ENCODE data around the gene CDC42.
A peak's percentile ranks its signal among the peaks of the same experiment; 100 is the strongest.

Gene CDC42

DNA sequence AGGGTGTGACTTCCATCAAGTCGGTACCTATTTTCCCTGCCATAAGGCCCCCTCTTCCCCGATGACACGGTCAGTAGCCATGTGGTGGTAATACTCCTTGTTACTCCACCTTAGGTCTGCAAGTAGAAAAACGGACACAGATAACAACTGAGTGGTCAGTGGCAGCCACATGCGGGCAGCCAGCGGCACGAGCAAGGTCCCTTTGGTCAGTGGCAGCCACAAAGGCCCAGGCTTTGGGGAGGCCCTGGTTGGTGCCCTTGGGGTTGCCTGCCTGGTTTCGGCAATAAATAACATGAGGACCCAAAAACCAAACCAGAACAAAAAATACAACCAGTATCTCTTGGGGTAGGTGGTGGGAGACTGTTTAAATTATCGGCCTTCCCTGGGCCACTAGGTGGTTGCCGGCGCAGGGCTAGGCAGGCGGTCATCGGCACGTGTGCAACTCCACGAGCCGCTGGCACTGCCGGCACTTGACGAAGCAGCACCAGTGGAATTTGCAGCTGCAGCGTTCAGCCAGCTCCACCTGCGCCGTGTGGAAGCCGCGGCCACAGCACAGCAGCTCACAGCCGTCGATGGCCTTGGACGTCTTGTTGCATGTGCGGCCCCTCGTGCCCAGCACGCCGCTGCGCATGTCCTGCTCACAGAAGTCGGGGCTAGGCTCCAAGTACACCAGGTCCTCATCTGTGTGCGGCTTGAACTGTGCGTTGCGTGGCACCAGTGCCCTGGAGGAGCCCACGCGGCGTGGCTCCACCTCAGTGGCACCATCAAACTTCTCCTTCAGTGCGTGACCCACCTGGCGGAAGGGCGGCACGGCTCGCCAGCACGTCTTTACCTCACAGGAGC is 67.3 kb downstream of the CDC42 start:
- Histone ChIP-seq H3K79me1 (ENCODE audit: low read length) (peaks cover 5% of the 10 kb centered on the region), H4K5ac (ENCODE audit: low read length) (no peak overlapping the region), H3K23ac (ENCODE audit: low read length) (no peak overlapping the region), H3K9ac (ENCODE audit: low read length) (no peak overlapping the region), H3K79me2 (ENCODE audit: control insufficient read depth, insufficient read depth, low read length) (no peaks in the 10 kb centered on the region), H3K18ac (ENCODE audit: low read length) (no peak overlapping the region), H2BK5ac (ENCODE audit: low read length) (no peak overlapping the region), H2AK5ac (ENCODE audit: low read length) (no peak overlapping the region), H3K56ac (ENCODE audit: low read length) (no peak overlapping the region), H3K36me3 (ENCODE audit: control insufficient read depth, insufficient read depth, low read length) (no peaks in the 10 kb centered on the region), H4K8ac (ENCODE audit: low read depth, low read length) (no peak overlapping the region), H3K27me3 (ENCODE audit: insufficient read depth, low read length, poor library complexity) (no peaks in the 10 kb centered on the region), H2BK120ac (ENCODE audit: low read depth, low read length) (no peak overlapping the region), H3K4me3 (ENCODE audit: low read length) (no peak overlapping the region), H3K4me2 (ENCODE audit: low read length) (no peak overlapping the region), H3K27ac (ENCODE audit: low read depth, low read length) (no peak overlapping the region), H3K4me1 (ENCODE audit: control insufficient read depth, low read depth, low read length) (peaks cover under 1% of the 10 kb centered on the region), H2BK15ac (replicated peaks; ENCODE audit: low read depth) (no peak overlapping the region), H3K4ac (ENCODE audit: low read depth, low read length) (no peak overlapping the region)
- no peak for DNase-seq
- no CpG with 5 or more reads among the region's 44 CpGs for WGBS (ENCODE audit: extremely low coverage, insufficient coverage, low lambda C conversion rate)

DNA sequence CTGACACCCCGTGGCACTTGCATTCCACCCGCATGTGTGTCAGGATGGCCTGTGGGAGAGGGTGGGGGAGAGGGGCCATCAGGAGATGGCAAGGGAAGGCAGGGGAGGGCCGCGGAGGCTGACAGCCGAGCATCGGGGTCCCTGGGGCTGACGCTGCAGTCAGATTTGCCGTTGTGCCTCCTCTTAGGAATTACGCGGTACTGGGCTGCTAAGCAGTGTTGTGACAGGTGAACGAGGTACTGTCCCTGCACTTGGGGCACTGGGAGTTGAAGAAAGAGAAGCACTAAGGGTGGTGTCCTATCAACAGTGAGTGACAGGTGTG is 67.9 kb downstream of the CDC42 start:
- Histone ChIP-seq H2BK5ac (ENCODE audit: low read length) (no peak overlapping the region), H2AK5ac (ENCODE audit: low read length) (no peak overlapping the region), H4K5ac (ENCODE audit: low read length) (no peak overlapping the region), H3K36me3 (ENCODE audit: control insufficient read depth, insufficient read depth, low read length) (no peaks in the 10 kb centered on the region), H3K4me2 (ENCODE audit: low read length) (no peak overlapping the region), H3K79me2 (ENCODE audit: control insufficient read depth, insufficient read depth, low read length) (no peaks in the 10 kb centered on the region), H4K8ac (ENCODE audit: low read depth, low read length) (no peak overlapping the region), H3K56ac (ENCODE audit: low read length) (no peak overlapping the region), H3K27ac (ENCODE audit: low read depth, low read length) (no peak overlapping the region), H3K18ac (ENCODE audit: low read length) (no peak overlapping the region), H3K27me3 (ENCODE audit: insufficient read depth, low read length, poor library complexity) (no peaks in the 10 kb centered on the region), H3K4ac (ENCODE audit: low read depth, low read length) (no peak overlapping the region), H2BK120ac (ENCODE audit: low read depth, low read length) (no peak overlapping the region), H3K9ac (ENCODE audit: low read length) (no peak overlapping the region), H3K4me1 (ENCODE audit: control insufficient read depth, low read depth, low read length) (no peaks in the 10 kb centered on the region), H3K79me1 (ENCODE audit: low read length) (peaks cover 2% of the 10 kb centered on the region), H3K4me3 (ENCODE audit: low read length) (no peak overlapping the region), H3K23ac (ENCODE audit: low read length) (no peak overlapping the region), H2BK15ac (replicated peaks; ENCODE audit: low read depth) (no peak overlapping the region)
- DNase-seq, result no peak
- WGBS (ENCODE audit: extremely low coverage, insufficient coverage, low lambda C conversion rate), result no CpG with 5 or more reads among the region's 11 CpGs

GRCh38 chr1:22121421-22121911 is 69.0 kb downstream of the CDC42 start:
- Histone ChIP-seq H3K4ac (ENCODE audit: low read depth, low read length) (no peak overlapping the region), H3K36me3 (ENCODE audit: control insufficient read depth, insufficient read depth, low read length) (no peaks in the 10 kb centered on the region), H3K79me2 (ENCODE audit: control insufficient read depth, insufficient read depth, low read length) (no peaks in the 10 kb centered on the region), H3K4me3 (ENCODE audit: low read length) (no peak overlapping the region), H3K9ac (ENCODE audit: low read length) (no peak overlapping the region), H4K8ac (ENCODE audit: low read depth, low read length) (no peak overlapping the region), H2BK15ac (replicated peaks; ENCODE audit: low read depth) (no peak overlapping the region), H2AK5ac (ENCODE audit: low read length) (no peak overlapping the region), H3K79me1 (ENCODE audit: low read length) (peaks cover 2% of the 10 kb centered on the region), H2BK5ac (ENCODE audit: low read length) (no peak overlapping the region), H3K18ac (ENCODE audit: low read length) (no peak overlapping the region), H2BK120ac (ENCODE audit: low read depth, low read length) (no peak overlapping the region), H3K56ac (ENCODE audit: low read length) (no peak overlapping the region), H3K23ac (ENCODE audit: low read length) (no peak overlapping the region), H3K4me1 (ENCODE audit: control insufficient read depth, low read depth, low read length) (no peaks in the 10 kb centered on the region), H3K4me2 (ENCODE audit: low read length) (no peak overlapping the region), H4K5ac (ENCODE audit: low read length) (no peak overlapping the region), H3K27me3 (ENCODE audit: insufficient read depth, low read length, poor library complexity) (no peaks in the 10 kb centered on the region), H3K27ac (ENCODE audit: low read depth, low read length) (no peak overlapping the region)
- no CpG with 5 or more reads among the region's 15 CpGs for WGBS (ENCODE audit: extremely low coverage, insufficient coverage, low lambda C conversion rate)
- DNase-seq, result peak; percentile 88

DNA sequence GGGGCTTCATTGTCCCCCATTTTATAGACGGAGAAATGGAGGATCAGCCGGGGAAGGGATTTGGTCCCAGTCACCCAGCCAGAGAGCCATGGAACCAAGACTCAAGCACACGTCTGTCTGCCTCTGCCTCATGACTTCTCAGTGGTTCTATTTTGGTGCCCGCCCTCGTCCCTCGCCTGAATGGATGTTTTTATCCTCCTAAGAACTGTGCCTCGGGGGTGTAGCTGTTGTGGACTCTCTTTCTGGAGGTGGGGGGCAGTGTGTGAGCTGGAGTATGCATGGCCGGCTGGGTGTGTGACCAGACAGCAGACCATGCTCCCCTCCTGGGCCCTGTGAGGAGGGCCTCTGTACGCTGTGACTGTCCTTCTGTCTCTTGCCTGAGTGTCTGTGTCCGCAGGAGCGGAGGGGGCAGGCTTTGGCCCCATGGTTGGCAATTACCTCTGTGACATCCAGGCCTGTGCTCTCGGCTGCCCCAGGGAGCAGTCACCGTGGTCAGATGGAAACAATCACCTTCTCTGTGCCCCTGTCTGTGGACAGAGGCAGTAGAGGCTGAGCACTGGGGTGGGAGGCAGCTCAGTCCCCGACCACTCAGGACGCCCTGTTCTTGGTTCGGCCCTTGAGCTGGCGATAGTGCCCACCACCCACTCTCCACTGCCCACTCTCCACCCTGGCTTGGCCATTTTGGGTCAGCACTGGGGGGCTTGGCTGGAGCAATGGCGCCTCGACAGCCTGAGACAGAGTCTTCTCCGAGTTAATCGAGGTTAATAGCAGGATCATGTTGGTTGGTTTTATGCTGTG is 70.0 kb downstream of the CDC42 start:
- H2BK15ac ChIP-seq (replicated peaks; ENCODE audit: low read depth), result no peak overlapping the region

GRCh38 chr1:22123071-22123390 is 70.5 kb downstream of the CDC42 start:
- Histone ChIP-seq H3K27me3 (ENCODE audit: insufficient read depth, low read length, poor library complexity) (no peaks in the 10 kb centered on the region), H4K8ac (ENCODE audit: low read depth, low read length) (no peak overlapping the region), H2BK15ac (replicated peaks; ENCODE audit: low read depth) (no peak overlapping the region), H2AK5ac (ENCODE audit: low read length) (no peak overlapping the region), H3K79me2 (ENCODE audit: control insufficient read depth, insufficient read depth, low read length) (no peaks in the 10 kb centered on the region), H2BK120ac (ENCODE audit: low read depth, low read length) (no peak overlapping the region), H3K9ac (ENCODE audit: low read length) (no peak overlapping the region), H3K36me3 (ENCODE audit: control insufficient read depth, insufficient read depth, low read length) (no peaks in the 10 kb centered on the region), H3K4me2 (ENCODE audit: low read length) (no peak overlapping the region), H2BK5ac (ENCODE audit: low read length) (no peak overlapping the region), H3K27ac (ENCODE audit: low read depth, low read length) (no peak overlapping the region), H3K4ac (ENCODE audit: low read depth, low read length) (no peak overlapping the region), H3K4me3 (ENCODE audit: low read length) (no peak overlapping the region), H3K18ac (ENCODE audit: low read length) (no peak overlapping the region), H4K5ac (ENCODE audit: low read length) (no peak overlapping the region), H3K79me1 (ENCODE audit: low read length) (no peaks in the 10 kb centered on the region), H3K23ac (ENCODE audit: low read length) (no peak overlapping the region), H3K4me1 (ENCODE audit: control insufficient read depth, low read depth, low read length) (no peaks in the 10 kb centered on the region), H3K56ac (ENCODE audit: low read length) (no peak overlapping the region)
- no CpG with 5 or more reads among the region's 8 CpGs for WGBS (ENCODE audit: extremely low coverage, insufficient coverage, low lambda C conversion rate)
- DNase-seq, result peak; percentile 66

More for the DNA sequence above, 70.0 kb downstream of the CDC42 start:
- H3K79me2 ChIP-seq (ENCODE audit: control insufficient read depth, insufficient read depth, low read length), result no peaks in the 10 kb centered on the region
- H3K4me2 ChIP-seq (ENCODE audit: low read length), result no peak overlapping the region
- no peak overlapping the region for H3K18ac ChIP-seq (ENCODE audit: low read length)
- H3K4me3 ChIP-seq (ENCODE audit: low read length), result no peak overlapping the region
- WGBS (ENCODE audit: extremely low coverage, insufficient coverage, low lambda C conversion rate), result no CpG with 5 or more reads among the region's 21 CpGs
- H2BK5ac ChIP-seq (ENCODE audit: low read length), result no peak overlapping the region
- no peak overlapping the region for H3K23ac ChIP-seq (ENCODE audit: low read length)
- no peak overlapping the region for H2BK120ac ChIP-seq (ENCODE audit: low read depth, low read length)
- no peaks in the 10 kb centered on the region for H3K27me3 ChIP-seq (ENCODE audit: insufficient read depth, low read length, poor library complexity)
- no peak overlapping the region for H3K56ac ChIP-seq (ENCODE audit: low read length)
- no peaks in the 10 kb centered on the region for H3K4me1 ChIP-seq (ENCODE audit: control insufficient read depth, low read depth, low read length)
- H4K5ac ChIP-seq (ENCODE audit: low read length), result no peak overlapping the region
- no peak overlapping the region for H4K8ac ChIP-seq (ENCODE audit: low read depth, low read length)
- H2AK5ac ChIP-seq (ENCODE audit: low read length), result no peak overlapping the region
- H3K36me3 ChIP-seq (ENCODE audit: control insufficient read depth, insufficient read depth, low read length), result no peaks in the 10 kb centered on the region
- no peak overlapping the region for H3K27ac ChIP-seq (ENCODE audit: low read depth, low read length)
- H3K4ac ChIP-seq (ENCODE audit: low read depth, low read length), result no peak overlapping the region
- H3K9ac ChIP-seq (ENCODE audit: low read length), result no peak overlapping the region
- DNase-seq, result no peak
- no peaks in the 10 kb centered on the region for H3K79me1 ChIP-seq (ENCODE audit: low read length)
